Measurements from ENCODE around the gene GALNT5.

DNA sequence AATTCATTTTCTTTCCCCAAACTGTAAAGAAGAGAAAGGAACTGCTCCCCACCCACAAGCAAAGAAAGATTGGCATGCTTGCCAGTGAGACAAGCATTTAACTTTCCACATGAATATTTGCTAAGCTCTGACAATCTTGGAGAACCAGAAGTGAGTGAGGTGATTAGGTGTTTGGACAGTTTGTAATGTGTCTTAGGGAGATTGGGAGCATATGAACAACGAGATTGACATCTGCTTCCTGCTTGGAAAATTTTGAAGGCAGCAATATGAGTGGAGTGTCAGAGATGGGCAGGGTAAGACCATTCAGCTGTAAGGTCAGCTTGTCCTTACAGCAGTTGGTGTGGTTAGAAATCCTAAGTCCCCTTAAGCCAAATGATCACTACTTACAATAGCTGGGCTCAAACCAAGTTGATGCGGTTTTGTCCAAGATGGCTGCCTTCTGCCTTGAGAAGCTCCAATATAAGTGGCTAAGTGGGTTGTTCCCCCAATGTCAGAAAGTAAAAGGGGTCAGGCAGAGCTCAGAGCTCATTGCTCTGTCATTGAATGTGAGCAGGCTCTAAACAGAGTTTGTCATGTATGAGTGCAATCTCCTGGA, 36.0 kb upstream of the GALNT5 start:
- TF ChIP-seq, protein P1, sequence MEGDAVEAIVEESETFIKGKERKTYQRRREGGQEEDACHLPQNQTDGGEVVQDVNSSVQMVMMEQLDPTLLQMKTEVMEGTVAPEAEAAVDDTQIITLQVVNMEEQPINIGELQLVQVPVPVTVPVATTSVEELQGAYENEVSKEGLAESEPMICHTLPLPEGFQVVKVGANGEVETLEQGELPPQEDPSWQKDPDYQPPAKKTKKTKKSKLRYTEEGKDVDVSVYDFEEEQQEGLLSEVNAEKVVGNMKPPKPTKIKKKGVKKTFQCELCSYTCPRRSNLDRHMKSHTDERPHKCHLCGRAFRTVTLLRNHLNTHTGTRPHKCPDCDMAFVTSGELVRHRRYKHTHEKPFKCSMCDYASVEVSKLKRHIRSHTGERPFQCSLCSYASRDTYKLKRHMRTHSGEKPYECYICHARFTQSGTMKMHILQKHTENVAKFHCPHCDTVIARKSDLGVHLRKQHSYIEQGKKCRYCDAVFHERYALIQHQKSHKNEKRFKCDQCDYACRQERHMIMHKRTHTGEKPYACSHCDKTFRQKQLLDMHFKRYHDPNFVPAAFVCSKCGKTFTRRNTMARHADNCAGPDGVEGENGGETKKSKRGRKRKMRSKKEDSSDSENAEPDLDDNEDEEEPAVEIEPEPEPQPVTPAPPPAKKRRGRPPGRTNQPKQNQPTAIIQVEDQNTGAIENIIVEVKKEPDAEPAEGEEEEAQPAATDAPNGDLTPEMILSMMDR (IDR thresholded peaks at IDR 0.05; ENCODE audit: low read depth, low read length, missing input control) = no peak
- no peak for TF ChIP-seq FOXA1 (IDR thresholded peaks at IDR 0.05)
- TF ChIP-seq, protein P2, sequence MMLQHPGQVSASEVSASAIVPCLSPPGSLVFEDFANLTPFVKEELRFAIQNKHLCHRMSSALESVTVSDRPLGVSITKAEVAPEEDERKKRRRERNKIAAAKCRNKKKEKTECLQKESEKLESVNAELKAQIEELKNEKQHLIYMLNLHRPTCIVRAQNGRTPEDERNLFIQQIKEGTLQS (IDR thresholded peaks at IDR 0.05) = no peak
- TF ChIP-seq TAF1 (conservative IDR thresholded peaks at IDR 0.05) = no peak
- no peak for TF ChIP-seq MAX (IDR thresholded peaks at IDR 0.05)
